Measurements from ENCODE around the gene SYNE1. TPM values are rescaled to one million over a fixed set of nuclear protein-coding genes. Genes with fewer than 3 reads are reported as not detected.
"Not testable (repeated sequence)": the region's sequence is repeated elsewhere in the genome, so short reads cannot be mapped to it uniquely, and the experiment has no call there.

SYNE1 gene
- total RNA-seq, 1 donor from 2014 or later, result 580 TPM

DNA sequence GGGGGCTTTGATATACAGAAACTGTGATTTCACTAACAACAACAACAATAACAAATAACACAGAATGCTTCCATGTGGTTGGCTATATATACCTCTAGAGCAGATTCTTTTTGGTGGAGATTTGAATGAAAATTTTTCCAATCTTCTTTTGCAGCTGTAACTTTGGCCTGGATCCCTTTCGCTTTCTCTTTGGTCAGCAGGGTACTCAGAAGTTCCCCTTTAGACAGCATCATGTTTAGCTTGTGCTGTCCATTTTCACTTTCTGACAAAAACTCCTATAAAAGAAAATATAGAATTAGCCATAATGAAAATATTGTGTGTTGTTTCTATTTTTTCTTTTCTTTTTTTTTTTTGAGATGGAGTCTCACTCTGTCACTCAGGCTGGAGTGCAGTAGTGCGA, 264.2 kb downstream of the SYNE1 start:
- DNase-seq, result no peak

GRCh38 chr6:152371775-152372174, 265.4 kb downstream of the SYNE1 start:
- no peak for DNase-seq

DNA sequence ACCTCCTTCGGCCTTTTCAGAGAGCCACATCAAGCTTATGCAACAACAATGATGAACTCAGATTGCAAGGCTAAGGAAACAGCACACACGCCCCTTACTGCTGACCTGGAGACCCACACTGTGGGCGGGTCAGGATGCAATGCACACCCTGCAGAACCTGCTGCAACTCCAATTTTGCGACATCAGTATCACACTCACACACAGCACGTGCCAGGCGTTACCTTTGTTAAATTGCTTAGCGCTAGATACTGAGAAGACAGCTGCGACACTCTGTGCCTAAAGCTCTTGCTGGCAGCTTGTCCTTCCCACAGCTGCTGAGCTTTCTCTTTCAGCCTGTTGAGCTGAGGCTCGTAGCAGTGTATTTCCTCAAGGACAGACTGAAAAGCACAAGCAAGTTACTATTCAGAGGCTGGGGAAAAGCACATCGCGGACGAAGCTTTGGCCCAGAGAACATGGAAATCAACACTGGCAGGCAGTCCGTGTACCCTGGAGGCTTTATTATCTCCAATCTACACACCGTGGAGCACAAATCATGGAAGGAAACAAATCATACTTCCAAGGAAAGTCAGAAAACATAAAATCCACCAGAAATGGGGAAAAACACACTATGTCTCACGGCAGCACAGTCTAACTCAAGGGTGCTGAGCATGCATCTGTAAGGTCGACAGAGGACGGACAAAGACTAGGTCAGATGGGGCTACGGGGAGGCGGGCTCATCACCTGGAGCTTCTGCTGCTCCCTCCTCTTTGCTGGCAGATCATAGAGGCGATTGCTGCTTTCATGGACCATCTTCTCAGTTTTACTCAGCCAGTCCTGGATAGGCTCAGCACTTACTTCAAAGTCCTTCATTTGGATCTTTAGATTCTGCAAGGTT, 268.2 kb downstream of the SYNE1 start:
- DNase-seq, result peak; percentile 95

DNA sequence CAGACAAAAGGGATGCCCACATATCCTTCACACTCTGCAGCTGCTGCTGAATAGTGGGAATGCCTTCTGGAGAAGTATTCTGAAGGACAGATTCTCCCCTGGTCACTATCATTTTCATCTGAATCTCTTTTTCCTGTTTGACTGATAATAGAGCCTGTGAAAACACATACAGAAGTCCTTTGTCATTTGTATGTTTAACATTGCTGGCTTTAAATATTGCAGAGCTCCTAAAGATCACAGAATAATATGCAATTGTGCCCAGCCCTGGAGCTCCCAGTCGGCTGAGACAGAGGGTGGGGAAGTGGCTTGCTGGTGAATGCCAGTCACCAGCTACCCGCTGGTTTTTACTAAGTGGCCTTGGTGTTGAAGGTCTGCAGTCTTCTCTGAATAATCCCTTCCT, 272.3 kb downstream of the SYNE1 start:
- no peak for DNase-seq

GRCh38 chr6:152360034-152360433, 277.1 kb downstream of the SYNE1 start:
- DNase-seq, result peak; percentile 78

DNA sequence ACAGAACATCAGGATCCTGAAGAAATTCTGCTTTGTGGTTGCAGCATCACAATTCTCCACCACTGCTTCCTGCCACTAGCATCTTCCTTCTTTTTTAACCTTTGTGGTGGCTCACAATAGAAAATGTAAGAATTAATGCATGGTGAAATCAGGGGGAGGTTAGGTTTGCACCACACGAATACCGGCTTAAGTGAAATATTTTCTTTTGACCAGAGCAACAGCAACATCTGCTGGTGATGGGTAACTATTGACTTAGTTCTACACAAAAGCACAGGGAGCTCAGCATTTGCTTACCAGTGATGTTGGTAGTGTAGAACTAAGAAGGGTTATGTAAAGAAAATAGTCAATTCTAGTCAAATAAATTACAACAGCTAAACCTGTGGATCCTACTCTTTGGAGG, 280.5 kb downstream of the SYNE1 start:
- peak; percentile 21 for DNase-seq

- no peak for DNase-seq
Measured at GRCh38 chr6:152356016-152356415, 281.1 kb downstream of the SYNE1 start.

DNA sequence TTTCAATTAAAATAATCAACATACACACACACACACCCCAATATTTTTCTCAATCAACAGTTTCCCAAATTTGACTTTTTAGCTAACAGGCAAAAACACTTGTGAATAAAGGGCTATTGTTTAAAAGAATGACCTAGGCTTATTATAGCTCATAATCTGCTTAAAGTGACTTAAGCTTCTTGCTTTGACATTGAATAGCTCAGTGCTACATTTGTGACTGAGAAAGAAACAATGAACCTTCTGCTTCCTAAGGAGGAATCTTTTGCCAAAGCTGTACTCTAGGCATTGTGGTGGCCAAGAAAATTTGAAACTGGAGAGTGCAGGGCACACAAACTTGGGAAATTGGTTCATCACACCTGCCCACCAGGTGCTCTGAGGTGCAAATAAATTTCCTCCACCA, 282.0 kb downstream of the SYNE1 start:
- no peak for DNase-seq

DNA sequence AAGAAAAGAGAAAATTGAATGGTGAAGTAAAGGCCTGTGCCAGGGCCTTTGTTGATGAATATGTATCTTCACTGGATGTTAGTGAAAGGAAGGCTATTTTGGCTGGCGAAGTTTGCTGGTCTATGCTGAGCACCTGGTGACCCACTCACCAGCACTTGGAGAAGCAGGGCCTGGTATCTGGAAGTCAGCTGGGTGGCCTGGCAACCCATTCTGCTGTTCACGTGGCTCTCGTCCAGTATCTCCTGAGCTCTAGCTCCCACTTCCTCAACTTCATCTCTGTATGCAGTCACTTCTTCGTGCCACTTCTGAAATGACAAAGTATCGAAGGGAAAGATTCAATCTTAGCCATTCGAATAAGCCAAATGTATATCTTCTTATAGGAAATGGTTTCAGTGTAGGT, 283.7 kb downstream of the SYNE1 start:
- no peak for DNase-seq

DNA sequence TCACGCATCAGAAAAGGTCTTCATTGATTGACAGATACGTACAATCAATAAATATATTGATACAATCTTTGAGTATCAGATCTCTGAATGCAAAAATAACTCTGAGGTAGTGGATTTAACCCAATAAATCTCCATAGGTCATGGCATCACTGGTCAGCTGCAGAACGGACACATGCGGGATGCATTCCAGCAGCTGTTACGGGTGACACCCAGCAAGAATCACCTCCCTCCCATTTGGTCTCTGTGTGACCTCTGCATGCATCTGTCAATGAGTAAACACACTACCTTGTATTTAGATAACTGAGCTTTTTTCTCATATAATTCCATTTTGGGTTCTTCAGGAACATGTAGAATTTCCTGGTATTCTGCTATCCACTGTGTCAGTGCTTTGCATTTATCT, 285.4 kb downstream of the SYNE1 start:
- DNase-seq, result peak; percentile 10

GRCh38 chr6:152351110-152351509, 286.1 kb downstream of the SYNE1 start:
- DNase-seq, result peak; percentile 14

- no peak for DNase-seq
Measured at GRCh38 chr6:152348116-152348515, 289.0 kb downstream of the SYNE1 start.

DNA sequence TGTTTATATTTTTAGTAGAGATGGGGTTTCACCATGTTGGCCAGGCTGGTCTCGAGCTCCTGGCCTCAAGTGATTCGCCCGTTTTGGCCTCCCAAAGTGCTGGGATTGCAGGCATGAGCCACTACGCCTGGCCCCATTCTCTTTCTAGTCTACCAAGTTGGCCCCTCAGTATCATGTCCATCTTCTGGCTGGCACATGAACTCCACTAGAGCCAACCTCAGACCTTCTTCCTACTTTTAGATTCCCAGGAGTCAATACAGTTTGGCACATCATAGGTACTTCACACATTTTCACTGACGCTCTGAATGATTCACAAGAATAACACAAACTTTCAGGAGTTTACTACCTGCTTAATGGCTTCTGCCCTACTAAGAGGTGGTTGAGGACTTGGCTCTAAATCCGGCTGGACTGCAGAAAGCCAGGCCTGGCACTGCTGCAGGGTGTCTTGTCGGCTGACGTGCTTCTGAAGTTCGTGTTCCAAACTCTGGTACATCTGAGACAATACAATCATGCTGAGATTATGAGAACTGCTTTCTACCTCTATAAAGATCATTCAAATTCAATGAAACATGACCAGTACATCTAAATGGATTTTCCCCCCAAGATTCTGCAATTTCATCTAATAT, 293.3 kb downstream of the SYNE1 start:
- no peak for DNase-seq

- DNase-seq, result no peak
Measured at GRCh38 chr6:152341596-152341995, 295.6 kb downstream of the SYNE1 start.

DNA sequence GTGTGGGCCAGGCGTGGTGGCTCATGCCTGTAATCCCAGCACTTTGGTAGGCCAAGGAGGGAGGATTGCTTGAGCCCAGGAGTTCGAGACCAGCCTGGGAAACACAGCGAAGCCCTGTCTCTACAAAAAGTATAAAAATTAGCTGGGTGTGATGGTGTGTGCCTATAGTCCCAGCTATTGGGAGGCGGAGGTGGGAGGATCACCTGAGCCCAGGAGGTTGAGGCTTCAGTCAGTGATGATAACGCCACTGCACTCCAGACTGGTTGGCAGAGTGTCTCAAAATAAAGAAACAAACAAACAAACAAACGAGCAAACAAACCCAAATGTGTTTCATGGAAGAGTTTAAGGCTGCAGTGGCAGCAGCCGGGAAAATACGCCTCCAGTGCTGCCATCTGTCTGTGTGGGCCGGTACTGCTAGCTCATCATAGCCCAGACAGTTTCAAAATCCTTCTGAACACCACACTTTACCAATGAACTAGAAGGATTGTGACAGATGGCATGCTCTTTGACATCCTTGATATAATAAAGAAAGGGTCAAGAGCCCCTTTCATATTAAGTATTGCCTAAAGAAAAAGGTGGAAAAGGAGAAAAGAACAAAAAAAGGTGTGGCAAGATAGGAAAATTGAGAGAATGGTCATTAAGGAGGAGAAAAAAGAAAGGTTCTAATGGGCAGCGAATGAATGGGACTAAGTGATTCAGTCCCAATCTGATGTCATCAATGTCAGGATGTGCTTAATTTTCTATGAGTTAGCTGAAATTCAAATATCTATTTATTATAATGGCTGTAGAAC, 298.6 kb downstream of the SYNE1 start:
- peak; percentile 55 for DNase-seq

DNA sequence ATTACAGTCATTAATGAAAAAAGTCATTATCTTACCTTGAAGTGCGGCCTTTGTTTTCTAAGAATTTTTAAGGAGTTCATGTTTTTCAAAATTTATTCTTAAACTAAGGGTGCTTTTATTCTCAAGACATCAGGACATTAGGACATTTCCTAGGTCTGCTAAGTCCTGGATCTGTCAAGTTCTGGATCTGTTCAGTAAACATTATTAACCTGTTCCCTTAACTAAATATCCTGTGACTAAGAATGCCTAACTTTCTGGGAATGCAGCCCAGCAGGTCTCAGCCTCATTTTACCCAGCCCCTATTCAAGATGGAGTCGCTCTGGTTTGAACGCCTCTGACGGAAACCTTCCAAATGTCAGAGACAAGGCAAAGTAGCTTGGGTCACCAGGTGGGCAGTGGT, 302.6 kb downstream of the SYNE1 start:
- no peak for DNase-seq

GRCh38 chr6:152330961-152331360, 306.2 kb downstream of the SYNE1 start:
- DNase-seq, result peak; percentile 35

DNA sequence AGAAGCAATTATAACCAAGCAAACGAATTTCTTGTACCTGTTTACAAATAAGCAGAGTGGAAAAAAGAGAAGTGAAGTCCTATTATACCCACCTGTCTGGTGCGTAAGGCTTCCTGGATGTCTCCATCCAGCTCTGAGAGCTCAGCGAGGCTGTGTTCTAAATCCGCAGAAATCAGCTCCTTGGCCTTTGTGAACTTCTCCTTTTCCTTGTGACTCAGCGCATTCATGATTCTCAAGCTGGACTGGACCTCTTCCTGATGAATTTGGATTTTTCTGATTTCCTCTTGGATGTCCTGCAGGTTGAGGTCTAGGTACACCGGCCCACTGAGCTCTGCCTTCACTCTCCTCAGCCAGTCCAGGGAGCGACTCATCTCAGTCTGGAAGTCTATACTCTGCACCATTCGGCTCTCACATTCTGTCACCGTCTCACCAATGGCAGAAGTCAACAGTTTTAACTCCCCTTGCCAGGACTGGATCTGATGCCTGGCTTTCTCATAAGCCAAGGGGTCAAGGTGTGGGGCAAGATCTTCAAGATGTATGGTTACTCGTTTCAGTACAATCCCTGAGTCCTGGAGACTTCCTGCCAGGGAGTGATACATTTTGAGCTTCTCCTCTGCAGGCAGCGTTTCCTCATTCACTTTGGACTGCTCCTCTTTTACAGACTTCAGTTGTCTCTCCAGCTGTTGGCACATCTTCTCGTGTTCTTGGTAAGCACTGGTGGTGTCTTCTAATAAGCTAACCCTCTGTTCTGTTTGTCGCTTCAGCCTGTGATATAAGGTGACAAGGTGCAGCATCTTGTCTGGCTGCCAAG, 307.3 kb downstream of the SYNE1 start:
- DNase-seq, result no peak

DNA sequence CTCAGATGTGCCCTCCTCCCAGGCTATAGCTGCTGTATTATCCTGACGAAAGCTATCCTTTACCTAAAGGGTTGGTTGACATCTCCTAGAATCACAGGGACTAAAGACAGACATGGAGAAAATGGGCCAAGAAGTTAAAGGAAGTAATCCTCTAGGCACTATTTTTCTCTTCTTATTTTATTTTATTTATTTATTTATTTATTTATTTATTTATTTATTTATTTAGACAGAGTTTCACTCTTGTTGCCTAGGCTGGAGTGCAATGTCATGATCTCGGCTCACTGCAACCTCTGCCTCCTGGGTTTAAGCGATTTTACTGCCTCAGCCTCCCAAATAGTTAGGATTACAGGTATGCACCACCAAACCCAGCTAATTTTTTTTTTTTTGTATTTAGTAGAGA, 309.0 kb downstream of the SYNE1 start:
- DNase-seq, result not testable (repeated sequence)

DNA sequence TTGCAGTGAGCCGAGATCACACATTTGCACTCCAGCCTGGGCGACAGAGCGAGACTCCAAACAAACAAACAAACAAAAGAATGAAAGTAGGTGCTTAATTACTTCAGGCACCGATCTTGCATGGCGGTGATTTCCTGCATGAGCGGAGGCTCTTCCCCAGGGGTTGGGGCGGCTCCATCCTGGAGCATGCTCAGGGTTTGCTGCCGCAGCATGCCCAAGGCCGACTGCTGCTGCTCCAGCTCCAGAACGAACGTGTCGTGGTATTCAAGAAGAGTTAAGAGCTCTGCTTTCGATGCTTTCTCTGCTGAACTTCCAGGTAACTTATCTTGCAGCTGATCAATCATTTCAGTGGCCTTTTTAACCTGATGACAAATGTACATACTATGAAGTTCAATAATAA, 313.8 kb downstream of the SYNE1 start:
- no peak for DNase-seq

DNA sequence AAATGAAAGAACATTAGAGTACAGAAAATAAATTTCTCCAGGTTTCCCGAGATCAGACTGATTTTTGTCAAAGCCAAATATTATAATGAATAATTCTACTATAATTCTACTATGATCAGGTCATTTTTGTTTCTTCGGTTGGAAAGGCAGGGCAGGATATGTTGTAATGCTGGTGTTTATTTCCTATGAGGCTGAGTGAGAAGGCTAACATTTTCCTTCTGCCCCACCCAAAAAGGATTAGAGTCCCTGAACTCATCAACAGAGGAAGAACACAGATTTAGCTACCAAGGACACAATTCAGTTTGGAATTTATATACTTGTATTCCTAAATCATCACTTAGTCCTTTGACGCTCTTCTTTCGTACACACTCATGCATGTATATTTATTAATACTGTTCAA, 318.9 kb downstream of the SYNE1 start:
- DNase-seq, result no peak

GRCh38 chr6:152316024-152316423, 321.1 kb downstream of the SYNE1 start:
- DNase-seq, result no peak
